ENCODE data around the gene CHMP4B. TPM values are rescaled to one million over a fixed set of nuclear protein-coding genes. Genes with fewer than 3 reads are reported as not detected.

The CHMP4B gene
- total RNA-seq, 4 donors from 2014 or later: 57.4 to 109 (median 82.7) TPM

DNA sequence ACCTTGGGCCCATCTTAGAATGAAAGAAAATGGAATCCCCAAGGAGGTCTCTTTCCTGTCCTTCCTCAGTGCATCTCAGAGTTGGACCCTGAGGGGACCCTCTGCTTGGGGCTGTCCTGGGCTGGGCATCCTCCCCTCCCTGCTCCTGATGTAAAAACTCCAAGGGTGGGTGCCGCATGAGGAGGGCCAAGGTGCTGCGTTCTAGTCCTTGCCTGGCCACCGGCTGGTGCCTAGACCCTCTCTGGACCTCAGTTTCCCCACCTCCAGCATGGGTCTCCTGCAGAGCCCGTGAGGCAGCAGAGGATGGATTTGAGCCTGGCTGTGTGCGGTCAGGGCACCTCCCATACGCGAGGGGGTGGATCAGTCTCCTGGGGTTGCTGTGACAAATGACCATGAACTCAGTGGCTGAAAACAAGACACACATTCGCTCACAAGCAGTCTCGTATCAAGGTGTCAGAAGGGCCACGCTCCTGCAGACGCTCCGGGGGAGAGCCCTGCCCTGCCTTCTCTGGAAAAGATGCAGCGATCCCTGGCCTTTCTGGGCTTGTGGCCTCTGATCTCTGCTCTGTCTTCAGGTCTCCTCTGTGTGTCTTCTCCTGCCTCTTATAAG is 54.7 kb downstream of the CHMP4B start:
- Histone ChIP-seq H3K36me3 (no peaks in the 10 kb centered on the region), H3K27ac (no peak overlapping the region), H3K4me1 (peaks cover 6 to 7% of the 10 kb centered on the region in 2 donors), H3K9me3 (no peaks in the 10 kb centered on the region), H3K27me3 (no peaks in the 10 kb centered on the region), H3K4me3 (no peak overlapping the region)
- ATAC-seq: no peak
- in situ Hi-C loops (cut with MboI; ENCODE audit: low sequenced_read_pairs in 4 of 4) (no loop called here), intact Hi-C loops (cut with DNase I; ENCODE audit: low total_unique reads) (no loop called here)
- no peak for TF ChIP-seq CTCF (IDR thresholded peaks at IDR 0.05 in 4 of 5, conservative IDR thresholded peaks at IDR 0.05 in 1 of 5)
- TF ChIP-seq POLR2A (IDR thresholded peaks at IDR 0.05): no peak
- no peak for DNase-seq

- no peaks in the 10 kb centered on the region for H3K36me3 ChIP-seq
These were observed 55.4 kb downstream of the CHMP4B start for GRCh38 chr20:33866398-33867100.

GRCh38 chr20:33868042-33868441 is 56.9 kb downstream of the CHMP4B start:
- ATAC-seq (no peak), DNase-seq (no peak)
- Histone ChIP-seq H3K36me3 (no peaks in the 10 kb centered on the region), H3K9me3 (no peaks in the 10 kb centered on the region), H3K4me1 (no peaks in the 10 kb centered on the region), H3K4me3 (no peak overlapping the region), H3K27ac (no peak overlapping the region), H3K27me3 (no peaks in the 10 kb centered on the region)
- intact Hi-C loops (cut with DNase I; ENCODE audit: low total_unique reads): no loop called here
- TF ChIP-seq CTCF (IDR thresholded peaks at IDR 0.05 in 4 of 5, conservative IDR thresholded peaks at IDR 0.05 in 1 of 5) (no peak), POLR2A (IDR thresholded peaks at IDR 0.05) (no peak)
- in situ Hi-C loops (cut with MboI; ENCODE audit: low sequenced_read_pairs in 4 of 4): no loop called here

More at GRCh38 chr20:33866398-33867100, 55.4 kb downstream of the CHMP4B start:
- ATAC-seq (no peak), DNase-seq (no peak)
- peaks cover 6 to 7% of the 10 kb centered on the region in 2 donors for H3K4me1 ChIP-seq
- intact Hi-C loops (cut with DNase I; ENCODE audit: low total_unique reads): no loop called here
- H3K9me3 ChIP-seq: no peaks in the 10 kb centered on the region
- no peak overlapping the region for H3K4me3 ChIP-seq
- H3K27ac ChIP-seq: no peak overlapping the region
- no peaks in the 10 kb centered on the region for H3K27me3 ChIP-seq
- in situ Hi-C loops (cut with MboI; ENCODE audit: low sequenced_read_pairs in 4 of 4): no loop called here
- TF ChIP-seq CTCF (IDR thresholded peaks at IDR 0.05 in 4 of 5, conservative IDR thresholded peaks at IDR 0.05 in 1 of 5): no peak
- TF ChIP-seq POLR2A (IDR thresholded peaks at IDR 0.05): no peak

DNA sequence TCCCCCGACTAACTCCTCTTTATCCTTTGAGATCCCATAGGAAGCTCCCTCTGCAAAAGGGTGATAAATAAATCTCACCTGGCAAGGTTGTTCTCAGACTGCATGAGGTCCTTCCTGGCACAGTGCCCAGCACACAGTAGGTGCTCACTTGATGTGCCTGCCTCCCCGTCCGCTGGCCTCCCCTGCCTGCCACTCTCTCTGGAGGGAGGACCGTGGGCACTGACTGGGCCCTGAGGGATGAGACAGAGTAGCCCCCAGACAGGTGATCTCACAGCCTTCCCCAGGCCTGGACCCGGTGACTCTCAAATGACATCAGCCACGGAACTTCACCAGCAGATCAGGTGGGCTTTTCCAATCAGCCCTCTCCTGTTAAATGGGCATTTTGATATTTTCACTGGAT is 57.4 kb downstream of the CHMP4B start:
- TF ChIP-seq POLR2A (IDR thresholded peaks at IDR 0.05): no peak
- no peak for TF ChIP-seq CTCF (IDR thresholded peaks at IDR 0.05 in 4 of 5, conservative IDR thresholded peaks at IDR 0.05 in 1 of 5)
- Histone ChIP-seq H3K4me1 (no peaks in the 10 kb centered on the region), H3K9me3 (no peaks in the 10 kb centered on the region), H3K4me3 (no peak overlapping the region), H3K27me3 (no peaks in the 10 kb centered on the region), H3K27ac (no peak overlapping the region), H3K36me3 (no peaks in the 10 kb centered on the region)
- DNase-seq (no peak), ATAC-seq (no peak)
- intact Hi-C loops (cut with DNase I; ENCODE audit: low total_unique reads) (no loop called here), in situ Hi-C loops (cut with MboI; ENCODE audit: low sequenced_read_pairs in 4 of 4) (no loop called here)
